Measurements from ENCODE around the gene RASGEF1B.

Gene RASGEF1B

DNA sequence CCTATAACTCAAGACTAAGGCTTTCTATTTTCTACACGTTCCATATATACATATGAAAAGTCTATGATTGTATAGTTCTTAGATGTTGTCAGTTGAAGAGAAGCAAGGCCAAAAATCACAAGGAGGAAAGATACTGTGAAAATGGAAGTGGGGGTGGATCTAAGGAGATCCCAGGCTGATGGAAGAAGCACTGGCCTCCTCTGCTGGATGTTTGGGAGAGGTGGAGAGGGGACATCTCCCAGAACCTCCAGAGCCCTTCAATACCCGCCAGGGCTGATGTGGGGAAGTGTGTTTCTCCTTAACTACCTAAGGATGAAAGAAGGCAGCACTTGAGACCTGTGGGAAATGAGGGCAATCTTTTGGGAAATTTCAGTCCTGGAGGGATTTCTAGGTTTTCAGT is 67.4 kb downstream of the RASGEF1B start:
- in situ Hi-C loops (cut with HindIII; ENCODE audit: low sequenced_read_pairs) = no loop called here

DNA sequence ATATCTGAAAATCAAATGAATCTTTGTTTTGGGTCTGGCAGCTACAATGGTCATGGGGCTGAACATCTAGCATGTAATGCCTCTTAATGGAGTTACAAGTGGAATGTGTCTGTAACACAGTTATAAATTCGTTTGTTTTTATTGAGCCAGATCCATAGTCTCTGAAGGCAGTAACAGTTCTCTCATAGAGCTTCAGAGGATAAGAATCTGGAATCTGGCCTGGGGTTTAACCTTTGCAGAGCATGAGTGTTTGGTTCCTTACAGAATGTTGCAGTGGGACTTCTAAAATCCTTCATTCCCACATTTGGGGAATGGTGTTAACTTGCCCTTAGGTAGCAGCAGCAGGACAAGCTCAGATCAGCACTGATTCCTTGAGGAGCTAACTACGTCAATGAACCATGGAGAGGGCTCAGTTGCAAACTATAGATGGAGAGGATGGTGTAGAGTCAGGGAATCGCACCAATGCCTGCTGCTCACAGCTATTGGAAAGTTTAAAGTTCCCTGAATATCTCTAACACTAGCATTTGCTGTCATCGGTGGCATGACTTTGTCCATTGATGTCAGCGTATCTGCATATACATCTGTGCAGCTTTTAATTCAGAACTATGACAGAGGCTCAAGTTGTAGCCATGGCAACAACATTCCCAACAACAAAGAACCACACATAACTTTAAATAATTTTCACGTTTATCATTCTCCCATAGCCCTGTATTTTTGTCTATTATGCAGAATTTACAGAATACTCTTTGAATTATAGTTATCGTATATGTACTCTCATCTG is 72.2 kb downstream of the RASGEF1B start:
- in situ Hi-C loops (cut with HindIII; ENCODE audit: low sequenced_read_pairs) = no loop called here

DNA sequence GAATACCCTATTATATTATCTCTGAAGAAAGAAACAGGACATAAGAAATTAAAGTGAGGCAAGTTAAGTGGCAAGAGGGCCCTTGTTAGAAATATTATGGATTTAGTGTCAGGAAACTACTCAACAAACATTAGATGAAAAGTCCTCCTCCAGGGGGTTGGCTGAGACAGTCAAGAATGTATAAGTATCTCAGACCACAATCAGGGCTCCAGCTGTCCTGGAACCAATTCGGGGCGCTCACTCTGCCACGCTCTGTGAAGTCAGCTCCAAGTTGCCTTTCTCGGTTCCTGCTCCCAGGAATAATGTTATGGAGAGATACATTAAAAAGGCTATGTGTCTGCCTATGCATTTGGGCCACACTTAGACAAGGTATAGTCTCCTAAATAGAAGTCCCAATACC is 73.3 kb downstream of the RASGEF1B start:
- in situ Hi-C loops (cut with HindIII; ENCODE audit: low sequenced_read_pairs) = no loop called here

DNA sequence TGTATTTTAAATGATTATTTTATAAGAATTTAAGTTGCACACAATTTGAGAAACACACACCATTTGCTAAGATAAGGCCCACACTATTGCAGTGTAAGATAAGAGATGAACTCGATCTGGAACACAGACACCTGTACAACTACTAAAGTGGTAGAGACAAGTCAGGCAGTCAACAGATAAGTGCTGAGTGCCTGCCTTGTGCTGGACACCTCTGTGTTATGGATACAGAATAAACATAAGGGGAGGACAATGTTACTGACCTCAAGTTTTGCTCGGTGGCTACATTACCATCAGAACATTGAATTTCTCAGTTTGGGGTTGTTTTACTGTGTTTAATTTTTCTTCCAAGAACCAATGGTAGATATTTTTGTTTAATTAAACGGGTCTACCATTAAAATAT is 74.1 kb downstream of the RASGEF1B start:
- in situ Hi-C loops (cut with HindIII; ENCODE audit: low sequenced_read_pairs) = no loop called here

DNA sequence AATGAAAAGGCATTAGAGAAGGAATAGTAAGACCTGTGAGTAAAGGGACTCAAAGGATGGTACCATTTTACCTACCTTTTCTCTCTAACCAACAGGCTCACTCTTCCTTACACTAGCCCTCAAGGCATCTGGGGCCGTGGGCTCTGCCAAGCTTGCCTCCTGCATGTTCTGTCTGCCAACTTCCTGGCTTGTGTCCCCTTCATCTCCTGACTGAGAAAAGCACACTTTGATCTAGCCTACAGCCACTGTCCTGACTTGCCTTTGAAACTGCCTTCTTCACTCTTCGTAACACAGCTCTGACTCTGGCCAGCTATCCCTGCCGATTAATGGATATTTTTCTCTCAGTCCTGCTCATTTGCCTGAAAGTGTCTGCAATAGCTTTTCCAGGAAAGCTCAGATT is 76.5 kb downstream of the RASGEF1B start:
- in situ Hi-C loops (cut with HindIII; ENCODE audit: low sequenced_read_pairs) = no loop called here

DNA sequence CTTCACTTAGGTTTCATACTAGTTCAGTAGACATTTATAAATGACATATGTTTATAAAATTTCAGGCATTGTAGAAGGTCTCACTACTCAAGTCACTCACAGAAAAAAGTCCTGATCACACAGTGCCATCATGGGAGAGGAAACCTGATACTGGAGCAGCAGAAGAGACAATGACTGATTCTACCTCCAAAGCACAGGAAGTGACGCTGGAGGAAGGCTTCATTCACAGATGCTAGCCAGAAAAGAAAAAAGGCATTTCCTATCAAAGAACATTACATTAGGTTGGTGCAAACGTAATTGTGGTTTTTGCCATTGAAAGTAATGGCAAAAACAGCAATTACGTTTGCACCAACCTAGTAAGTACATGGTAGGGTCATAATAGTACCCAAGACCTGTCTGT is 79.5 kb downstream of the RASGEF1B start:
- in situ Hi-C loops (cut with HindIII; ENCODE audit: low sequenced_read_pairs) = no loop called here

DNA sequence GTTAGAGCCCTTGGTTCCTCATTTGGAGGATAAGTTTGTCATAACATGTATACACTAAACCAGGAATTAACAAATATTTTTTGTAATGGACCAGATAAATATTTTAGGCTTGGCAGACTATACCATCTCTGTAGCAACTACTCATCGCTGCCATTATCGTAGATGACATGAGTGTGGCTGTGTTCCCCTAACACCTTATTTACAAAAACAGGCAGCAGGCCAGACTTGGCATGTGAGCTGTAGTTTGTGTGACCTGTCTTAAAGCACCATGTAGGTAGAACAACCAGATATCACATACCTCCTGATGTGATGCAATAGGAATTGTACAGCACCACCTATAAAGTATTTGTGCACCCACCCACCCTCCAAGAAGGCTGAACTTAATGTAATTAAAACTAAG is 82.0 kb downstream of the RASGEF1B start:
- in situ Hi-C loops (cut with HindIII; ENCODE audit: low sequenced_read_pairs) = no loop called here

DNA sequence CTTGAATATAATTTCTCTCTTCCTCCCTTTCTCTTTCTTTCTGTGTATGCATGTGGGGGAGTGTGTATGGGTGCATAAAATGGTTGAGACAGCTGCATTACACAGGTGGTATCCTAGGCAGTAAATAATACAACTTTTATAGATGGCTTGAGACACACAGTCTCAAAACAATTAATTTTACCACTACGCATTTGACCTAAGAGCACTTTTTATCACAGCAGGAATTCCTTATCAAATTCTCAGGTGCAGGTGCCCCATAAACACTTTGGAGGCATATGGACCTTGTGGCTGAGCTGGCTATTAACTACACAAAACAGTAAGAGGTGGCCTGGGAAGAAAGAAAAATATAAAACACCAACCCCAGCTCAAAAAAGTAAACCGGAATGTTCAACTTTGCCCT is 91.3 kb downstream of the RASGEF1B start:
- in situ Hi-C loops (cut with HindIII; ENCODE audit: low sequenced_read_pairs) = no loop called here

DNA sequence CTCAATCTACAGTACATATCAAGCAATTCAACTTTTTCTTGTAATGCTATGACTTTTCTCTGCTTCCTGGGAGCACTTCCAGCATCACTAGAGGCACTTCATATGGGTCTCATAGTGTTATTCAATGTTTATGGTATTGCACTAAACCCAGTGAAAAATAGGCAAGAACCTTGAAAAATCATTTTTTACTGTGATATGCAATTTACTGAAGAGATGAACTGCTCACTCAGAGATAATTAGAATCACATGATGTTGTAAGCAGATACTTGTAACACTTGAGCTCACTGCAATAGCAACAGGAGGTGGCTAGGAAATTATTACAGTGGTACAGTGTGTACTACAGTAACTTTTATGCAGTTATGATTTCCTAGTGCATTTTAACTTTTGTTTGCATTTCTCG is 93.3 kb downstream of the RASGEF1B start:
- in situ Hi-C loops (cut with HindIII; ENCODE audit: low sequenced_read_pairs) = no loop called here

DNA sequence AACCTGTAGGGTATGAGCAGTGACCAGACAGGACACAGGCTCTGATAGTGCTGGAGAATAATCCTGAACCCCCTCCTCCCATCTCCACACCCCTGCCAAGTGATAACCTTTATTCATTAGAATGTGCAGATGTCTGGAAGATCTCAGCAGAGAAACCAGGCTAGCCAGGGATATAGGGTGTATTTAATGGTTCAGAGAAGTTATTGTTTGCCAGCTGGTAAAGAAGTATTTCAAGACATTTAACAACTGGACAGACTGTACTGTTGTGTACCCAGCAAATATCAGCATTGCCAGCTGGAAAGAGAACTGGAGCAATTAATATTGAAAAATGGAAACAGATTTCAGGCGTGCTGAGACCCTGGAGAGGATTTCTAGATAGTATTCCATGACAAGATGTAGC is 94.5 kb downstream of the RASGEF1B start:
- in situ Hi-C loops (cut with HindIII; ENCODE audit: low sequenced_read_pairs) = no loop called here

DNA sequence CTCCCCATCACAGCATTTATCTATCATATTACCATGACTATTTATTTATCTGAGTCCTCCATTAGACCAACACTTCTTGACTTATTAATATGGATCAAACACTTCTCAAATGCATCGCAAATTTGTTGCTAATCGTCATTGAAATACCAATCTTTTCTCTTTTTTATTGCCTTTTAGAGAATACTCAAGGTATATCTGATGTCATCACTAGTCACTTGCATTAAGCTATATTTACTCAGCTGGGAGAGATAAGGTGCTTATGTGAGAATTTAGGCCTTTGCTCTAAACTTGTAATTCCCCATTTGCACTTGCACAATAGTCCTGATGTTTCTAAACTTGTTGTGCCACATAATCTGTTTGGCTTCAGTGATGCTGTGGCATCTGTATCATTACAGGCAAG is 95.0 kb downstream of the RASGEF1B start:
- in situ Hi-C loops (cut with HindIII; ENCODE audit: low sequenced_read_pairs) = no loop called here

All from endothelial cell of hepatic sinusoid (primary cell).